ENCODE measurements around the gene CCZ1. TPM values are rescaled to one million over a fixed set of nuclear protein-coding genes. Genes with fewer than 3 reads are reported as not detected.
"Not testable (repeated sequence)": the region's sequence is repeated elsewhere in the genome, so short reads cannot be mapped to it uniquely, and the experiment has no call there.

CCZ1 gene
- total RNA-seq: 10 to 100 TPM; 31.7 to 64.4 (median 52.1) TPM
- 10 to 100 TPM; 24.0 to 58.5 TPM for polyA plus RNA-seq
- long read RNA-seq, donor 1, transcript CCZ1-201 (15 exons, 1,802 nt): major isoform, 36 of 44 reads
- long read RNA-seq, donor 1, partial matches to known transcripts: 1 of 44 reads
- long read RNA-seq, donor 1, other reads (novel, unspliced or antisense): 5 of 44 reads
- long read RNA-seq, donor 2, transcript CCZ1-201 (15 exons, 1,802 nt): major isoform, 16 of 20 reads
- long read RNA-seq, donor 2, partial matches to known transcripts: 2 of 20 reads
- long read RNA-seq, donor 2, other reads (novel, unspliced or antisense): 1 of 20 reads
- long read RNA-seq, donor 3, transcript CCZ1-201 (15 exons, 1,802 nt): major isoform, 61 of 70 reads
- long read RNA-seq, donor 3, partial matches to known transcripts: 3 of 70 reads
- long read RNA-seq, donor 3, other reads (novel, unspliced or antisense): 4 of 70 reads

DNA sequence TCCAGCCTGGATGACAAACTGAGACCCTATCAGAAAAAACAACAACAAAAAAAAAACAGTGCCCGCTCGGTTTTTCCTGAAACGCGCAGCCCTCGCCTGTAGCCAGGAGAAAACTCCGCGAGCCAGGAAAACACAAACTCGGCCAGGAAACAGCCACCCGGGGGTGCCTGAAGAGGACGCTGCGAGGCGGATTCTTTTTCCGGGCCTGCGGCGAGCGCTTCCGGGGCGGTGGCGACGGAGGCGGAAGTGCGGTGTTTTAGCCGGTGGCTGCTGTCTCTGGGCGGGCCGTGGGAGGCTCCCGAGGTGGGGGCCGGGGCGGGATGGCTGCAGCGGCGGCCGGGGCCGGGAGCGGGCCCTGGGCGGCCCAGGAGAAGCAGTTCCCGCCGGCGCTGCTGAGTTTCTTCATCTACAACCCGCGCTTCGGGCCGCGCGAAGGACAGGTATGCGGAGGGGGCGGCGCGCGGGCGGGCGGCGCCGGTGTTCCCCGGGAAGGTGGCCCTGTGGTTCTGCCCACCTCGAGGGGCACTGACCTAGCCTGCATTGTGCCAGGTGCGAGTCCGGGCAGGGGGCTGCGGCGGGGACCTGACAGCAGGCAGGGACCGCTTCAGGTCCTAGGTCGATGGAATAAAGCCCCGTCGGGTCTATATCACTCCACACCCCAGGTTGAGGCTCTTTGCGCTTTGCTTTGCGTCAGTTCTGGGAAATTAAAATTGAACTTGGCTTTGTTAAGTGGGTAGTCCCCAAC is at the start of gene CCZ1:
Gene CCZ1, plus strand, starts transcription at position 254 of the 745 bp plus-strand sequence. Its CDS starts 67 bp downstream, at position 321.
- peak within 1 kb of the TSS in 11 of 12 donors; percentile 43 to 68 (median 60) for H3K27ac ChIP-seq
- WGBS, 4 donors: 0 to 1% (median 0%) methylated on average over 12 to 22 of the region's 64 CpGs

DNA sequence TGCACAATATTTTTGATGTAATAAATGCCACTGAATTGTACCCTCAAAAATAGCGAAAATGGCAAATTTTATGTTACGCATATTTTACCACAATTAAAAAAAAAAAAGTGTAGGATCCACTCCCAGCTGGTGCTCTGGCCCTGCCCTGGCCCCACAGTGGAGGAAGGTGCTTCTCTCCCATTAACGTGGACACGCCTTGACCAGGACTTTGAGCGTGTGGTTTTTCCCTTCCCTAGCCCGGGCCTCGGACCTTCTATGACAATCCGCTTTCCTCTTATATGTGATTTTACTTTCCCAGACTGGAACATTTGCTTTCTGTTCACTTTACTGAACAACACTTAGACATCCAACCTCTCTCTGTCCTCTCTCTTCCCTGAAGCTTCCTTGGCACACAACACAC is 47.6 kb upstream of the CCZ1 start:
- no peak for DNase-seq
- Histone ChIP-seq H3K27ac (no peak overlapping the region), H3K27me3 (no peaks in the 10 kb centered on the region), H3K4me3 (no peak overlapping the region), H3K9me3 (no peaks in the 10 kb centered on the region), H3K36me3 (no peaks in the 10 kb centered on the region), H3K4me1 (no peaks in the 10 kb centered on the region)
- no peak for ATAC-seq
- WGBS, 4 donors: 90 to 95% (median 93%) methylated on average over 8 of the region's 8 CpGs
- intact Hi-C loops (cut with DNase I): no loop called here
- TF ChIP-seq POLR2A (IDR thresholded peaks at IDR 0.05): no peak
- no peak for TF ChIP-seq CTCF (IDR thresholded peaks at IDR 0.05)

More for the DNA sequence above, at the start of gene CCZ1:
- H3K27me3 ChIP-seq; intact Hi-C loops (cut with DNase I); H3K4me1 ChIP-seq; H3K9me3 ChIP-seq: not testable (repeated sequence)
- peak; percentile 83 to 98 (median 94) for ATAC-seq
- Histone ChIP-seq H3K36me3 (peaks cover 0 to 19% (median 12%) of the 10 kb centered on the region in 9 donors), H3K4me3 (peak within 1 kb of the TSS in 11 of 12 donors; percentile 43 to 76 (median 57))
- DNase-seq: peak; percentile 30 to 81 (median 71)
- peak in 7 of 12 donors; percentile 5 to 46 (median 27) for TF ChIP-seq CTCF (IDR thresholded peaks at IDR 0.05)

GRCh38 chr7:5854738-5855137 is 43.8 kb upstream of the CCZ1 start:
- DNase-seq (no peak), ATAC-seq (no peak)
- 83 to 85% (median 85%) methylated on average over 8 of the region's 8 CpGs for WGBS, 4 donors
- no peak overlapping the region for H3K27ac ChIP-seq
- intact Hi-C loops (cut with DNase I): loop anchor here in 1 of 10 donors (5.0 kb wide), 1 partner anchor 468 kb away; no protein-coding TSS in a partner anchor
- no peaks in the 10 kb centered on the region for H3K36me3 ChIP-seq
- no peaks in the 10 kb centered on the region for H3K9me3 ChIP-seq
- no peak for TF ChIP-seq POLR2A (IDR thresholded peaks at IDR 0.05)
- no peak for TF ChIP-seq CTCF (IDR thresholded peaks at IDR 0.05)
- H3K4me1 ChIP-seq: no peaks in the 10 kb centered on the region
- no peaks in the 10 kb centered on the region for H3K27me3 ChIP-seq
- H3K4me3 ChIP-seq: no peak overlapping the region

DNA sequence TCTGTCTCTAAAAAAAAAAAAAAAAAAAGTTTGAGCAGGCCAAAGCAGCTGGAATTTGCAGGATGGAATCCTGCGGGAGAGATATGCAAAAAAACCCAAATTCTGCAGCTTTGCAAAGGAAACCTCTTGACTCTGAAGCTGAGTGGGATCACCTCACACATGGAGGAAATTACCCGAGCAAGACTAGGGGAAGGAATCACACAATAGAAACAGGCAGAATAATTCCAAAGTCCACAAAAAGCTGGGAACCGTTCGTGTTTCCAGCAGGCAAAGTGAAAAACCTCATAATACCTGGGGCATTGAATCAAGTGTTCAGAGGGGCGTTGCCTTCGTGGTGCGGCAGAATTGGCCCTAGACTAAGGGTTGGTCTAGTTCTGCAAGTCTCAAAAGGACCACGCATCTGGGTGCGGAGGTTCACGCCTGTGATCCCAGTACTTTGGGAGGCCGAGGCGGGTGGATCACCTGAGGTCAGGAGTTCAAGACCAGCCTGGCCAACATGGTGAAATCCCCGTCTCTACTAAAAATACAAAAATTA is 41.4 kb upstream of the CCZ1 start:
- intact Hi-C loops (cut with DNase I): loop anchor here in 1 of 10 donors (5.0 kb wide), 1 partner anchor 465 kb away; no protein-coding TSS in a partner anchor
- not testable (repeated sequence) for DNase-seq, H3K27me3 ChIP-seq, H3K4me1 ChIP-seq, H3K9me3 ChIP-seq, H3K36me3 ChIP-seq, H3K27ac ChIP-seq, H3K4me3 ChIP-seq, ATAC-seq
- WGBS, 4 donors: 78 to 88% (median 82%) methylated on average over 13 of the region's 13 CpGs

GRCh38 chr7:5858494-5858893 is 40.0 kb upstream of the CCZ1 start:
- not testable (repeated sequence) for H3K9me3 ChIP-seq, ATAC-seq, H3K4me1 ChIP-seq, H3K27me3 ChIP-seq, H3K27ac ChIP-seq, H3K4me3 ChIP-seq, H3K36me3 ChIP-seq, DNase-seq
- intact Hi-C loops (cut with DNase I): loop anchor here in 1 of 10 donors (5.0 kb wide), 1 partner anchor 464 kb away; no protein-coding TSS in a partner anchor
- WGBS, 4 donors: 77 to 89% (median 83%) methylated on average over 8 of the region's 8 CpGs

GRCh38 chr7:5861281-5861680 is 37.3 kb upstream of the CCZ1 start:
- H3K4me3 ChIP-seq; H3K27me3 ChIP-seq; ATAC-seq; H3K27ac ChIP-seq; DNase-seq; intact Hi-C loops (cut with DNase I); H3K9me3 ChIP-seq; H3K36me3 ChIP-seq; H3K4me1 ChIP-seq: not testable (repeated sequence)
- WGBS, 4 donors: 80 to 88% (median 85%) methylated on average over 5 of the region's 5 CpGs

DNA sequence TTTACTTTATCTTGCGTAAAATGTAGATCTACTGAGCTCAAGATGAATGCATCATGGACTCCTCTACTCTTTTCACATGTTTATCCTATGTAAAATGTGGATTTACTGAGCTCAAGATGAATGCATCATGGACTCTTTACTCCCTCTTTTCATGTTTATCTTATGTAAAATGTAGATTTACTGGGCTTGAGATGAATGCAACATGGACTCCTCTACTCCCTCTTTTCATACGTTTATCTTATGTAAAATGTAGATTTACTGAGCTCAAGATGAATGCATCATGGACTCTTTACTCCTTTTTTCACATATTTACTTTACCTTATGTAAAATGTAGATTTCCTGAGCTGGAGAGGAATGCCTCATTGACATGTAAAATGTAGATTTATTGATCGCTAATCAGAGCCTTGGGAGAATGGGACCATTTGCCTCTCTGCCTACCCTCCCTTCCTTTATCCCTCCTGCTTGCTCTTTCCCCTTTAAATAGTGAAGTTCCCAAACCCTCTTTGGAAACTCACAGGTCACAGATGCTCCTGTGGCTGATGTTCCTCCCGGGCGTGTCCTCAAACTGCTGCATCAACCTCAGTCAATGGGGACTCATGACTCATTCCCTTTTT is 35.7 kb upstream of the CCZ1 start:
- H3K9me3 ChIP-seq; ATAC-seq; H3K4me3 ChIP-seq; intact Hi-C loops (cut with DNase I); H3K4me1 ChIP-seq; H3K27ac ChIP-seq; DNase-seq; H3K27me3 ChIP-seq; H3K36me3 ChIP-seq: not testable (repeated sequence)
- WGBS, 4 donors: 82 to 87% (median 83%) methylated on average over 5 of the region's 5 CpGs

All from heart left ventricle (tissue), 16 donors.